GM19238 (cell line): ENCODE data around the gene SCART1.
"Not testable (repeated sequence)": the region's sequence is repeated elsewhere in the genome, so short reads cannot be mapped to it uniquely, and the experiment has no call there.

Experiments
- DNase-seq: peaks from one replicate; pipeline ENCODE4 v3.0.0; 2011; ENCODE audit warnings: low spot score; ENCODE audit not compliant: insufficient read length

SCART1 gene

DNA sequence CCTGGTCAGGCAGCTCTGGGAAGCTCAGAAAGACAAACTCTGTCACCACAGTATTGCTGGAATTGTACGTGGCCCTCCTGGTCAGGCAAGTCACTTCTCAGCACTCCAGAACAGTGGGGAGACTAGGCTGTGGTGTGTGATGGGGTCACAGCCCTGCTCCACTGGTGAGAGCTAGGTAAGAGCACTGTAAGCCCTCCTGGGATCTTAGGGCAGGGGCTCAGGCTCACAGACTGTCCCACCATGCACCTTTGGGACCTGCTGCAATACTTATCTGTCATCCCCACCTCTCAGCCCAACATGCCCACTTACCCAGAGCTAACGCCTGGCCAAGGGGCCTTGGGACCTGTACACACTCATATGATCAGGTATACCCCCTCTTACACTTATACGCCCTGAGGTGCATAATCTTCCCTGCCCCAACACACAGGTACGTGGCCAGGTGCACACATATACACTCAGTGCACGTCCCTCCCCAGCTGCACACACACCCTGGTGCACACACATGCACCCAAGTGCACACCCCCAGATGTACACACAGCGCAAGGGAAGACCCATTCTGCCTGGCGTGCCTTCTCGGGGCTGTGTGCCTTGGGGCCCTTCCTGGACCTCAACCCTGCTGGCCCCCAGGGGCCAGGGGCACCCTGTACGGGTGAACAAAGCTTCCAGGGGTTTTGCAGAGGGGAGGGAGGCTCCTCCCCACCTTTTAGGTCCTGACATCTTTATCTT lies 21.7 kb upstream of the SCART1 start:
- not testable (repeated sequence) for DNase-seq

DNA sequence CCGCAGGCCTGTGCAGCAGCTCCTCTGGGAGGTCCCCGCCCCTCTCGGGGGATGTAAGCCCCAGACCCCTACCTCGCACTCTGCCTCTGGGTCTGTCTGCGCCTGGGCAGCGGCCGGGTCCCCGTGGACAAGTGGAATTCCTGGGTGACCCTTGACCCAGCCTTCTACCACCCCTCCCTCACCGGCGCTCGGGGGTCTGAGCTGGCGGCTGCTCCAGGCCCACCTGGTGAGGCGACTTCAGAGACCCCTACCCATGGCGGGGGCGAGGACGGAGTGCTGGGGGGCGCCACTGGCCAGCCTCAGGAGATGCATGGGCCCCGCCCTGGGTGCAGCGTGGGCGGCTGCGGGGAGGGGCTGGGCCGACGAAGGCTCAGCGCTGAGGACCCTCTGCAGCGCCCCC lies 21.0 kb upstream of the SCART1 start:
- not testable (repeated sequence) for DNase-seq

GRCh38 chr10:133438711-133439273 lies 15.0 kb upstream of the SCART1 start:
- no peak for DNase-seq

- DNase-seq = no peak
These were observed 14.0 kb upstream of the SCART1 start for GRCh38 chr10:133439517-133440461.

DNA sequence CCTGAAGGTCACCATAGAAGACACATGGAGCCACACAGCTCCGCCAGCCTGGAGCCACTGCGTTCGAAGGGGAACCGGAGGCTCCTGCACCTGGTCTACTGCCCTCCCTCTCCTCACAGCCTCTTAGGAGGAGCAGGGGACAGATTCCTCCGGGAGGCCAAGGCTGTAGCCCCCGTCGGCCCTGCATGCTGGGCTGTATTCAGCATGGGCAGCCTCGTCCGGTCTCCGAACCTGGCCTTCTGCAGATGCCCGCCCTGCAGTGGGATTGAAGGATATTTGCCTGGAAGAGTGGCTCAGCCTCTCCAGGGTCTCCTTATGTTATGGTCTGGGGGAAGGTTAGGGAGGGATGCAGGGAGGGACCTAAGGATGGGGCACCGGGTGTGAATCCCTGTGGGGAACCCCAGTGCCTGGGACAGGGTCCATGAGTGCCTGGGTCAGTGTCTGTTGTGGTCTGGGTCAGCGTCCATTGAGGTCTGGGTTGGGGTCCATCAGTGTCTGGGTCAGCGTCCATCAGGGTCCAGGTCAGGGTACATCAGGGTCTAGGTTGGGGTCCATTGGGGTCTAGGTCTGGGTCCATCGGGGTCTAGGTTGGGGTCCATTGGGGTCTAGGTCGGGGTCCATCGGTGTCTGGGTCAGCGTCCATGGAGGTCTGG lies 13.0 kb upstream of the SCART1 start:
- DNase-seq = no peak

GRCh38 chr10:133441356-133441755 lies 12.4 kb upstream of the SCART1 start:
- not testable (repeated sequence) for DNase-seq

GRCh38 chr10:133441780-133442179 lies 12.0 kb upstream of the SCART1 start:
- DNase-seq = no peak

GRCh38 chr10:133442191-133442966 lies 11.4 kb upstream of the SCART1 start:
- no peak for DNase-seq

DNA sequence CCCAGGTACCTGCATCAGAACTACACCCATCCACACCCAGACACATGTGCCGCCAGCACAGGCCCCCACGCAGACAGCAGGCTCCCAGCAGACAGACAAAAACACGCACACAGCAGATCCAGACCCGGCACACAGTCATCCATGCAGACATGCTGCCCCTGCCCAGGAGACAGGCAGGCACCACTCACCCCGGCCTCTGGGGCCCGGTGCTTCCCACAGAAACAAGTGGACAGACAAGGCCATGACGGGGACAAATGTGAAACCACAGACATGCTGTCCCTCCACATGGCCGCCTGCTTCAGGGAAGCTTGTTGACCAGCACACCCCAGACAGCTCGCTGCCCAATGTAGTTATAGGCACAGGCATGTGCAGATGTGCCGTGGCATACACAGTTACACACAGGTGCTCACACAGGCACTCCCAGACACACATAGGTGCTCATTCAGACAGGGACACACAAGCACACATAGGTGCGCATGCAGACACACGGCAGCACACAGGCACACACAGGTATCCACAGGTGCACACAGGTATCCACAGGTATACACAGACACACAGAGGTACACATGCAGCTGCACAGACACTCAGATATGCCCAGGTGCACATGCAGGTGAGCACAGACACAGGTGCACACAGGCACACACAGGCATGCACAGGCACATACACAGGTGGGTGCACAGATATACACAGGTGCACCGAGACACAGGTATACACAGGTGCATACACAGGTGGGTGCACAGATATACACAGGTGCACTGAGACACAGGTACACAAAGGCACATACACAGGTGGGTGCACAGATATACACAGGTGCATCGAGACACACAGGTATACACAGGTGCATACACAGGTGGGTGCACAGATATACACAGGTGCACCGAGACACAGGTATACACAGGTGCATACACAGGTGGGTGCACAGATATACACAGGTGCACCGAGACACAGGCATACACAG lies 10.5 kb upstream of the SCART1 start:
- no peak for DNase-seq

- no peak for DNase-seq
These were observed 9.1 kb upstream of the SCART1 start for GRCh38 chr10:133444342-133445267.

DNA sequence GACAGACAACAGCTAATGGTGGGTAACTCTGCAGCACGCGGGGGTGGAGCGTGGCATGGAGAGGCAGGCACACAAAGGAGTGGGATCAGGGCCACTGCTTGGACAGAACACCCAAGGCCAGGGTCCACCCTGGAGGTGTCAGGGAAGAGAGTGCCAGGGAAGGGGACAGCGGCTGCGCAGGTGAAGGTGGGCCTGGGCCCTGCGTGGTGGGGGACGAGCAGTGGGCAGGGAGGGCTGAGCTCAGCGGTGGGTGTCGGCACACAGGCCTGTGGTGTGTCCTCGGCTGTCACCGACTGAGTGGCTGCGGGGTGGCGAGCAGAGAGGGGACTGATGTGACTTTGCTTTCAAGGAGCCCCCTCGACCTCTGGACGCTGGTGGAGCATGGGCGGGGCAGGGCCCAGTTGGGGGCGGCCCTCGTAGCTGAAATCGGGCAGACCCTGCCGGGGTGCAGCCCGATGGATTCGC lies 8.4 kb upstream of the SCART1 start:
- DNase-seq = no peak

- DNase-seq = no peak
These were observed 7.7 kb upstream of the SCART1 start for GRCh38 chr10:133445751-133446708.

GRCh38 chr10:133446979-133447378 lies 6.8 kb upstream of the SCART1 start:
- DNase-seq = no peak

- no peak for DNase-seq
These were observed 5.6 kb upstream of the SCART1 start for GRCh38 chr10:133448120-133448519.

DNA sequence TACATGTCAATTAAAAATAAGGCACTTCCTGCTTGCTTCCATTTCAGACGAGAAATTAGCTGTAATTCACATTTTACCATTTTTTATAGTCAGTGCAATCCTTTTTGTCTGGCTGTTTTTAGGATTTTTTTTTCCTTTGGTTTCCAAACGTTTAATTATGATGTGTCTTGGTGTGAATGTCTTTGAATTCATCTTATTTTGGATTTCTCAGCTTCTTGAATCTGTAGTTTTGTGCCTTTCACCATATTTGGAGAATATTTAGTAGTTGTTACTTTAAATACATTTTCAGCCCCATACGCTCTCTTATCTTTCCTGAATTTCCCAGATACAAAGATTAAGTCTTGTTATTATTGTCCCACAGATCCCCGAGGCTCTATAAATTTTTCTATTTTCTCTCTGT lies 2.4 kb upstream of the SCART1 start:
- DNase-seq = no peak

GRCh38 chr10:133452453-133452852 lies 1.3 kb upstream of the SCART1 start:
- no peak for DNase-seq

GRCh38 chr10:133454204-133454893 lies 604 bp downstream of the SCART1 start:
- no peak for DNase-seq
